Measurements from ENCODE around the gene HOXC11. TPM values are rescaled to one million over a fixed set of nuclear protein-coding genes. Genes with fewer than 3 reads are reported as not detected.

The HOXC11 gene
- total RNA-seq, 4 donors from 2014 or later, result not detected

DNA sequence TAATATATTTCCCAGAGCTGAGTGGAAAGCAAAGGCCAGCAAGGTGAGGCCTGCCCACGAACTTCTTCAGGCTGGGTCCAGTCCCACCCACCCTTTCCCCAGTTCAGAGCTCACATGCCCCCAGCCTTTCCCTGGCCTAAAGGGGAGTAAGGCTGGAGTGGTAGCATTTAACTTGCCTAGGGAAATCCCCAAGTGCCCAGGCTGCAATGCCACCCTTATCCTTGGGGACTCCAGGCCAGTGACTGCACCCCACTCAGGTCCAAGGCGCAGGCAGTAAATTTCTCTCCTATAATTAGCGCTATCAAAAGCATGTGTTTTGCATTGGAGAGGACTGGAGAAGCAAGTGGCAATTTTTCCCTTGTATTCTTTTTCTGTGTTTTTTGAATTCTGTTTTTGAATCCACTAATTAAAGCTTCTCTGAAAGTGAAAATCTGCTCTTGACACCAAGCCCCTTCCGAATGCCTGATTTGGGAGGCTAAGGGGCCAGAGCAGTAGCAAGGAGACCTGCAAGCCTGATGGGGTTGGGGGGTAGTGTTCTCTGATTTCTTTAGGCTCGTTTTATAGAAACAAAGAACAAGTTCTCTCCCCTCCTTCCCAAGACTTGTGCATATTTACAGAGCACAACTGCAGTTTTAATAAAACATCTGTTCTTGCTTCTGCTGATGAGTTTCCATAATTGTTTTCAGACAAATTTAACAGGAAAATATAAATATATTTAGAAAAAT lies 51.8 kb downstream of the HOXC11 start:
- intact Hi-C loops (cut with DNase I; ENCODE audit: low total_unique reads), result no loop called here
- peaks cover 100% of the 10 kb centered on the region for H3K27me3 ChIP-seq

DNA sequence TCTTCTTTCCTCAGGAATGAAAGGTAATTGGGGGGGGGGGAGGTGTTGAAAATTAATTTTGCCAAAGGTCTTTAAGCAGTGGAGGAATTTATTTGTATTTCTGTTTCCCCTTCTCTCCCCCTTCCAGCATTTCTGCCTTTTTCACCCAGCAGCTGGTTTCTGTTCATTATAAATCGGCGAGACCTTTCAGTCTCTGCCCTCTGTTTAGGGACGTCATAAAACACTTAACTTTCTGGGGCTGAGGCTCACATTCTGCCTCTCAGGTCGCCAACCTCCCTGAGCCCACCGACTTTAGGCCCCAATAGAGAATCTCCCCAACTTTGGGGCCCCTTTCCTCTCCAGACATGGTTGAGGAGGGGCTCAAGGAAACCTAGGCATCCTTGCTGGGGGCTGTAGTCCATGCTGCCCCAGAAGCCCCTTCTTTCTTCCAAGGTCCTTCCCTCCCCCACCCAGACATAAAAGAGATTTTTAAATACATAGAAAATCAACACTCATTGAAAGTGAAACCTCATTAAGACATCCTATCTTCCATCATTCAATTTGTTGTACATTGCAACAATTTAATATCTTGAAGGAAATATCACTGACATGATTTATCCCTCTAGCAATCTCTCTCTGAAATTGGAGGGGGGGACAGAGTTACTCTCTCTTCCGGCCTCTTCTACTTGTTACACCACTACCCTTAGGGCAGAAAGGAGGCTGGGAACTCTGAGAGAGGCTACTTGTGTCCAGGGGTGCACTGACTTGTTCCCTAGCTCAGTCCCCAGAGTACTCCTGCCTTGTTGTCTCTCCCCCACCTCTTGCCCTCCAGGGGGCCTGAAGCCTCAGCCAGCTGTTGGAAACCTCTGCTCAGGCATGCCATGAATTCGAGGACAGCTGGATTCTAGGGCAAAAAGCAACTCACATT lies 52.8 kb downstream of the HOXC11 start:
- Histone ChIP-seq H3K27me3 (peaks cover 100% of the 10 kb centered on the region), H3K4me3 (no peak overlapping the region)

More for the DNA sequence above, 51.8 kb downstream of the HOXC11 start:
- no peak overlapping the region for H3K4me3 ChIP-seq
- 18 to 44% methylated on average over 3 to 5 of the region's 5 CpGs for WGBS, 2 donors (ENCODE audit: low coverage in 1 of 2)
- no peaks in the 10 kb centered on the region for H3K36me3 ChIP-seq
- H3K9me3 ChIP-seq, result no peaks in the 10 kb centered on the region
- DNase-seq, result no peak
- peaks cover 7 to 24% (median 9%) of the 10 kb centered on the region in 4 donors for H3K4me1 ChIP-seq
- H3K27ac ChIP-seq, result no peak overlapping the region
- in situ Hi-C loops (cut with MboI; ENCODE audit: low pct_ligation_motif_present in 1 of 4, low pct_unique_long_range_greater_than_20kb in 1 of 4, low sequenced_read_pairs in 3 of 4), result loop anchor here in 2 of 4 donors (5.0 to 10.0 kb wide), 2 partner anchors 168 to 170 kb away; no protein-coding TSS in a partner anchor
- TF ChIP-seq, protein P1, sequence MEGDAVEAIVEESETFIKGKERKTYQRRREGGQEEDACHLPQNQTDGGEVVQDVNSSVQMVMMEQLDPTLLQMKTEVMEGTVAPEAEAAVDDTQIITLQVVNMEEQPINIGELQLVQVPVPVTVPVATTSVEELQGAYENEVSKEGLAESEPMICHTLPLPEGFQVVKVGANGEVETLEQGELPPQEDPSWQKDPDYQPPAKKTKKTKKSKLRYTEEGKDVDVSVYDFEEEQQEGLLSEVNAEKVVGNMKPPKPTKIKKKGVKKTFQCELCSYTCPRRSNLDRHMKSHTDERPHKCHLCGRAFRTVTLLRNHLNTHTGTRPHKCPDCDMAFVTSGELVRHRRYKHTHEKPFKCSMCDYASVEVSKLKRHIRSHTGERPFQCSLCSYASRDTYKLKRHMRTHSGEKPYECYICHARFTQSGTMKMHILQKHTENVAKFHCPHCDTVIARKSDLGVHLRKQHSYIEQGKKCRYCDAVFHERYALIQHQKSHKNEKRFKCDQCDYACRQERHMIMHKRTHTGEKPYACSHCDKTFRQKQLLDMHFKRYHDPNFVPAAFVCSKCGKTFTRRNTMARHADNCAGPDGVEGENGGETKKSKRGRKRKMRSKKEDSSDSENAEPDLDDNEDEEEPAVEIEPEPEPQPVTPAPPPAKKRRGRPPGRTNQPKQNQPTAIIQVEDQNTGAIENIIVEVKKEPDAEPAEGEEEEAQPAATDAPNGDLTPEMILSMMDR (IDR thresholded peaks at IDR 0.05), result no peak
- TF ChIP-seq POLR2AphosphoS5 (IDR thresholded peaks at IDR 0.05), result no peak
- TF ChIP-seq POLR2A (IDR thresholded peaks at IDR 0.05), result no peak
- TF ChIP-seq EP300 (IDR thresholded peaks at IDR 0.05; ENCODE audit: low read depth), result no peak

DNA sequence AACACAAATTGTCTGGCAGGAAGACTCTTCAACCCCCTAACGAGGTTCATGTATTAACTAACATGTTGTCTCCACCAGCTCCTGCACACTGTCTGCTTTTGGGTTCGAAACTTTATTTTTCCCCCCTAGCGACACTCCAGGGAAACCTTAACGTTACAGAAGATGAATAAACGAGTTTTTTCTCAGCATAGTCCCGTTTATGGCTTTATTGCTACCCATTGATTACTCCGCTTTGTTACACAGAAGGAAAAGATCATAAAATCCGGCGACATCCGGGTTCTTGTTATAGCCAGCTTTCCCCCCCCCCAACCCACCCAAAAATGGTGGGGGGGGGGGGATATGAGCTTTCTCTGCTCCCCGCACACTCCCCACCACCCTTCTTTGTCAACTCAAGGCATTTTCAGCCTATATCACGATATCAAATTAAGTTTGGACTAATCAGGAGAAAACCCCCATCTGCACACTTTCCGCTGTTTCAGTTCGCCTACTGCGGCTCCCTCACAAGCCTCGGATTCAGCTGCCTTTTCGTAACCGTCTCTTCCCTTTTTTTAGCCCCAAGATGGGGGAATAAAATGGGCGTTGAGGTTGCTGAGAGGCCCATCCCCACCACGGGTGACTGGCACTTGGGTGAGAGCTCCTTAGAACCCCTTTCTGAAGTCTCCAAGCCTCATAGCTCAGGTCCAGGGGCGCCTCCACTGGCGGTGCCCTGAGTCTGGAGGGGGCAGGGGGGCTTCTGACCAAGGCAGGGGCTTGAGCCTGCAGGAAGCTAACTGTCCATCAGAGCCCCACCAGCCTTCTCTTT lies 53.9 kb downstream of the HOXC11 start:
- H3K36me3 ChIP-seq, result no peaks in the 10 kb centered on the region
- peaks cover 100% of the 10 kb centered on the region for H3K27me3 ChIP-seq
- 4 to 16% methylated on average over 7 to 22 of the region's 22 CpGs for WGBS, 2 donors (ENCODE audit: low coverage in 1 of 2)
- DNase-seq, result no peak
- H3K4me3 ChIP-seq, result no peak overlapping the region
- H3K27ac ChIP-seq, result no peak overlapping the region
- H3K9me3 ChIP-seq, result no peaks in the 10 kb centered on the region
- no peak for TF ChIP-seq POLR2AphosphoS5 (IDR thresholded peaks at IDR 0.05)
- intact Hi-C loops (cut with DNase I; ENCODE audit: low total_unique reads), result no loop called here
- peaks cover 7 to 24% (median 11%) of the 10 kb centered on the region in 4 donors for H3K4me1 ChIP-seq
- in situ Hi-C loops (cut with MboI; ENCODE audit: low pct_ligation_motif_present in 1 of 4, low pct_unique_long_range_greater_than_20kb in 1 of 4, low sequenced_read_pairs in 3 of 4), result loop anchor here in 2 of 4 donors (5.0 to 10.0 kb wide), 2 partner anchors 165 to 168 kb away; no protein-coding TSS in a partner anchor

More for the DNA sequence above, 52.8 kb downstream of the HOXC11 start:
- intact Hi-C loops (cut with DNase I; ENCODE audit: low total_unique reads), result no loop called here
- H3K36me3 ChIP-seq, result no peaks in the 10 kb centered on the region
- H3K27ac ChIP-seq, result no peak overlapping the region
- TF ChIP-seq POLR2AphosphoS5 (IDR thresholded peaks at IDR 0.05) (no peak), POLR2A (IDR thresholded peaks at IDR 0.05) (no peak), EP300 (IDR thresholded peaks at IDR 0.05; ENCODE audit: low read depth) (no peak)
- TF ChIP-seq, protein P1 (IDR thresholded peaks at IDR 0.05), result no peak
- no peak for DNase-seq
- 21 to 23% methylated on average over 4 to 7 of the region's 7 CpGs for WGBS, 2 donors (ENCODE audit: low coverage in 1 of 2)
- H3K4me1 ChIP-seq, result peaks cover 7 to 24% (median 9%) of the 10 kb centered on the region in 4 donors
- H3K9me3 ChIP-seq, result no peaks in the 10 kb centered on the region
- in situ Hi-C loops (cut with MboI; ENCODE audit: low pct_ligation_motif_present in 1 of 4, low pct_unique_long_range_greater_than_20kb in 1 of 4, low sequenced_read_pairs in 3 of 4), result loop anchor here in 2 of 4 donors (5.0 to 10.0 kb wide), 2 partner anchors 167 to 169 kb away; no protein-coding TSS in a partner anchor

Small RNA genes lying within 50 kb of the gene (small RNA-seq; reads per million reads assigned to genes)
- 0 reads per million in 4 donors for gene AC012531.3
- gene AC012531.4, result 0 reads per million in 4 donors
- gene MIR196A2, result 94.5 to 249 (median 122) reads per million in 4 donors
- 0 reads per million in 4 donors for gene RF01905
- 0 reads per million in 4 donors for gene RF01906

Other genes with a start within 250 kb of the HOXC11 start
- gene CALCOCO1, start 245.7 kb upstream of the HOXC11 start, total RNA-seq, result 100 to 1,000 TPM; 118 to 186 (median 168) TPM
- gene CISTR, start 221.1 kb upstream of the HOXC11 start, total RNA-seq, result not detected
- not detected for gene HOXC13, start 34.3 kb upstream of the HOXC11 start, total RNA-seq
- not detected for gene HOXC12, start 18.2 kb upstream of the HOXC11 start, total RNA-seq
- gene HOTAIR, start 1.8 kb downstream of the HOXC11 start, total RNA-seq, result not detected
- not detected for gene HOXC10, start 12.0 kb downstream of the HOXC11 start, total RNA-seq
- gene HOXC9, start 27.0 kb downstream of the HOXC11 start, total RNA-seq, result not detected
- gene HOXC8, start 35.9 kb downstream of the HOXC11 start, total RNA-seq, result not detected
- gene HOXC6, start 55.3 kb downstream of the HOXC11 start, total RNA-seq, result under 1 TPM in 1 of 4 donors, not detected in 3; 0.48 TPM
- under 1 TPM in 2 of 4 donors, not detected in 2; 0.27 to 0.60 TPM for gene HOXC5, start 59.9 kb downstream of the HOXC11 start, total RNA-seq
- gene HOXC4, start 80.7 kb downstream of the HOXC11 start, total RNA-seq, result under 1 TPM in 2 of 4 donors, not detected in 2; 0.64 to 0.68 TPM
- 10 to 100 TPM; 46.0 to 91.3 (median 50.1) TPM for gene SMUG1, start 215.9 kb downstream of the HOXC11 start, total RNA-seq

Data from transverse colon (tissue), 4 donors.